HG02763 (cell line): ENCODE data around the gene C1QTNF1.

Experiments used
- ATAC-seq: cut with Tn5 transposase; IDR thresholded peaks from one replicate; pipeline ENCODE4 v1.9.1; 2021; ENCODE audit warnings: mild to moderate bottlenecking, moderate library complexity; ENCODE audit not compliant: unreplicated experiment

C1QTNF1 gene

GRCh38 chr17:79039171-79039570 lies 15.2 kb downstream of the C1QTNF1 start:
- no peak for ATAC-seq

- no peak for ATAC-seq
Observed at GRCh38 chr17:79039886-79040285, 15.9 kb downstream of the C1QTNF1 start.

GRCh38 chr17:79041041-79041570 lies 17.1 kb downstream of the C1QTNF1 start:
- no peak for ATAC-seq

GRCh38 chr17:79041723-79042420 lies 17.9 kb downstream of the C1QTNF1 start:
- no peak for ATAC-seq

GRCh38 chr17:79042421-79043190 lies 18.6 kb downstream of the C1QTNF1 start:
- ATAC-seq, result no peak

- no peak for ATAC-seq
Observed at GRCh38 chr17:79043191-79043930, 19.4 kb downstream of the C1QTNF1 start.

- no peak for ATAC-seq
Observed at GRCh38 chr17:79043931-79044320, 20.0 kb downstream of the C1QTNF1 start.

- no peak for ATAC-seq
Observed at GRCh38 chr17:79044462-79044861, 20.5 kb downstream of the C1QTNF1 start.

GRCh38 chr17:79045001-79045729 lies 21.2 kb downstream of the C1QTNF1 start:
- no peak for ATAC-seq

- no peak for ATAC-seq
Observed at GRCh38 chr17:79045842-79046196, 21.9 kb downstream of the C1QTNF1 start.

- ATAC-seq, result no peak
Observed at GRCh38 chr17:79046197-79046915, 22.4 kb downstream of the C1QTNF1 start.

GRCh38 chr17:79046916-79047280 lies 22.9 kb downstream of the C1QTNF1 start:
- no peak for ATAC-seq

- ATAC-seq, result no peak
Observed at GRCh38 chr17:79047291-79047920, 23.4 kb downstream of the C1QTNF1 start.

GRCh38 chr17:79047923-79048825 lies 24.2 kb downstream of the C1QTNF1 start:
- no peak for ATAC-seq

- no peak for ATAC-seq
Observed at GRCh38 chr17:79048826-79049755, 25.1 kb downstream of the C1QTNF1 start.

GRCh38 chr17:79049821-79050220 lies 25.9 kb downstream of the C1QTNF1 start:
- ATAC-seq, result no peak

- ATAC-seq, result no peak
Observed at GRCh38 chr17:79050551-79050950, 26.6 kb downstream of the C1QTNF1 start.

GRCh38 chr17:79051306-79051705 lies 27.3 kb downstream of the C1QTNF1 start:
- ATAC-seq, result no peak
